ENCODE measurements around the gene WFIKKN2. TPM values are rescaled to one million over a fixed set of nuclear protein-coding genes. Genes with fewer than 3 reads are reported as not detected.

The WFIKKN2 gene
- total and polyA plus RNA-seq, 2 of the 4 experiments (the other 2 are of a cell fraction) = 0.02 TPM; not detected in 1

DNA sequence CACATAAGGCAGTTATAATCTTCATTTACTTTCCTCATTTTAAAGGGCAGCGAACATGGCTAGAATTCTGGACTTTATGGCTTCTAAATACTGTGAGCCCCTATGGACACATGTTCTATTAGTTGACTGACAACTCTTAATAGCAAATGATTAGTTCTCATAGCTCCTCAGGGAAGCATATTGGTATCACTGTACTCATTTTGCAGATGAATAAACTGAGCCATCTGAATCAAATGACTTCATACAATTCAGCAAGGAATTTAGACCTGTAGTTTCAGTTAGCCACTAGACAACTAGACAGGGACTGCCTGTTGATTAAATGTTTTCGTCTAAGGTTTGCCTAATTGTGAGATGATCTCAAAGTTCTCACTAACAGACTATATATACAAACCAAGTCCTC, 21.0 kb downstream of the WFIKKN2 start:
- no peak overlapping the region for H3K9ac ChIP-seq (ENCODE audit: low read depth, low read length)
- no peak for TF ChIP-seq BHLHE40 (IDR thresholded peaks at IDR 0.05; ENCODE audit: low read depth, low read length)
- no peak for TF ChIP-seq SMC3 (IDR thresholded peaks at IDR 0.05; ENCODE audit: low read depth, low read length)
- no peak for TF ChIP-seq CHD1 (IDR thresholded peaks at IDR 0.05; ENCODE audit: low read depth, low read length)
- TF ChIP-seq FOS (IDR thresholded peaks at IDR 0.05; ENCODE audit: low read depth, low read length) = no peak
- TF ChIP-seq CEBPB (IDR thresholded peaks at IDR 0.05; ENCODE audit: low read depth, low read length) = no peak
- TF ChIP-seq MXI1 (IDR thresholded peaks at IDR 0.05; ENCODE audit: borderline replicate concordance, low read depth, low read length) = no peak
- TF ChIP-seq, protein P1, sequence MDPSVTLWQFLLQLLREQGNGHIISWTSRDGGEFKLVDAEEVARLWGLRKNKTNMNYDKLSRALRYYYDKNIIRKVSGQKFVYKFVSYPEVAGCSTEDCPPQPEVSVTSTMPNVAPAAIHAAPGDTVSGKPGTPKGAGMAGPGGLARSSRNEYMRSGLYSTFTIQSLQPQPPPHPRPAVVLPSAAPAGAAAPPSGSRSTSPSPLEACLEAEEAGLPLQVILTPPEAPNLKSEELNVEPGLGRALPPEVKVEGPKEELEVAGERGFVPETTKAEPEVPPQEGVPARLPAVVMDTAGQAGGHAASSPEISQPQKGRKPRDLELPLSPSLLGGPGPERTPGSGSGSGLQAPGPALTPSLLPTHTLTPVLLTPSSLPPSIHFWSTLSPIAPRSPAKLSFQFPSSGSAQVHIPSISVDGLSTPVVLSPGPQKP (IDR thresholded peaks at IDR 0.05; ENCODE audit: borderline replicate concordance, low read depth, low read length) = no peak
- no peak for TF ChIP-seq POLR2A (IDR thresholded peaks at IDR 0.05; ENCODE audit: low read depth, low read length)
- TF ChIP-seq MAFK (IDR thresholded peaks at IDR 0.05; ENCODE audit: low read depth, low read length) = no peak
- TF ChIP-seq NFE2L2 (IDR thresholded peaks at IDR 0.05; ENCODE audit: low read depth, low read length) = no peak
- TF ChIP-seq CTCF (conservative IDR thresholded peaks at IDR 0.05; ENCODE audit: low read depth, low read length) = no peak
- no peak for TF ChIP-seq RCOR1 (IDR thresholded peaks at IDR 0.05; ENCODE audit: insufficient replicate concordance, low read length)
- H2AK9ac ChIP-seq (replicated peaks; ENCODE audit: low read depth, low read length, poor library complexity) = no peak overlapping the region
- H2BK20ac ChIP-seq (ENCODE audit: low read depth, low read length) = no peak overlapping the region
- H3K4me3 ChIP-seq (ENCODE audit: insufficient read depth, low read depth, low read length) = no peak overlapping the region
- H3K27ac ChIP-seq (ENCODE audit: insufficient read depth, low read length) = no peak overlapping the region
- ChIA-PET CTCF (interaction anchor here (1.0 to 1.2 kb wide), 2 partner anchors 93 to 101 kb away, joined by 3 to 4 read pairs; no protein-coding TSS in a partner anchor), POLR2A (ENCODE audit: unreplicated experiment) (interaction anchor here (2.3 kb wide), 1 partner anchor 10 kb away, joined by 8 read pairs; the partner anchor contains the start of gene TOB1)
- H2AK5ac ChIP-seq (ENCODE audit: low read depth, low read length) = no peak overlapping the region
- DNase-seq (no peak), ATAC-seq (ENCODE audit: low read depth) (no peak)
- in situ Hi-C loops (cut with MboI; ENCODE audit: low sequenced_read_pairs) = no loop called here
- no peak overlapping the region for H4K91ac ChIP-seq (ENCODE audit: insufficient read depth, low read depth, low read length)
- H3K4me2 ChIP-seq (ENCODE audit: low read depth, low read length) = no peak overlapping the region
- H3K36me3 ChIP-seq (ENCODE audit: control insufficient read depth, insufficient read depth, low read length) = no peaks in the 10 kb centered on the region
- intact Hi-C loops (cut with micrococcal nuclease) = no loop called here
- H3K9me1 ChIP-seq (ENCODE audit: insufficient read depth, low read length) = no peaks in the 10 kb centered on the region
- H3K27me3 ChIP-seq (ENCODE audit: control insufficient read depth, insufficient read depth, low read length) = no peaks in the 10 kb centered on the region; the same call in 1 of the 2 replicates
- 0 out of 4 replicates have a peak, but pooled peaks cover 1 to 4% of the 10 kb centered on the region in 2 experiments for H3K79me1 ChIP-seq (ENCODE audit: low read depth in 1 of 2, low read length in 2 of 2)
- dilution Hi-C loops (cut with HindIII; ENCODE audit: low sequenced_read_pairs, unreplicated experiment) = no loop called here
- no peak overlapping the region for H3K14ac ChIP-seq (replicated peaks; ENCODE audit: low read depth, low read length)
- H4K20me1 ChIP-seq (ENCODE audit: insufficient read depth, low read length) = no peaks in the 10 kb centered on the region; the same call in 1 of the 2 replicates
- no peak overlapping the region for H3K23ac ChIP-seq (ENCODE audit: low read depth, low read length)
- no peaks in the 10 kb centered on the region for H3K9me3 ChIP-seq (ENCODE audit: control insufficient read depth, insufficient read depth, low read length)
- no peak overlapping the region for H2BK120ac ChIP-seq (ENCODE audit: low read depth, low read length)
- no peak overlapping the region for H2AFZ ChIP-seq (replicated peaks; ENCODE audit: low read length, poor library complexity)
- H2BK5ac ChIP-seq (ENCODE audit: low read depth, low read length, poor library complexity, severe bottlenecking) = no peak overlapping the region
- H4K5ac ChIP-seq (ENCODE audit: low read depth, low read length) = no peak overlapping the region
- no peak overlapping the region for H3K4ac ChIP-seq (ENCODE audit: low read depth, low read length)
- no CpG with 5 or more reads among the region's 2 CpGs for WGBS, 2 experiments (ENCODE audit: extremely low coverage in 2 of 2, insufficient read length in 1 of 2)
- H4K8ac ChIP-seq (ENCODE audit: low read depth in 2 of 2, low read length in 2 of 2) = no peak overlapping the region
- H3K18ac ChIP-seq (ENCODE audit: low read depth, low read length) = no peak overlapping the region
- no TSS peak for BruUV-seq (replicated peaks)
- H3K4me1 ChIP-seq (ENCODE audit: control insufficient read depth, insufficient read depth, low read length) = 0 out of 2 replicates have a peak, but pooled peaks cover 2% of the 10 kb centered on the region
- H2BK15ac ChIP-seq (ENCODE audit: low read depth, low read length) = no peak overlapping the region
- H3K56ac ChIP-seq (ENCODE audit: extremely low read depth, insufficient read depth, low read length) = no peak overlapping the region

All from IMR-90 (cell line).